ENCODE data around the gene SPATA33. TPM values are rescaled to one million over a fixed set of nuclear protein-coding genes. Genes with fewer than 3 reads are reported as not detected.
"Not testable (repeated sequence)": the region's sequence is repeated elsewhere in the genome, so short reads cannot be mapped to it uniquely, and the experiment has no call there.

Gene SPATA33
- total RNA-seq, 1 donor from 2014 or later: 8.5 TPM

GRCh38 chr16:89655062-89655643, 2.5 kb upstream of the SPATA33 start:
- ChIA-PET CTCF (no interaction called here), POLR2A (no interaction called here)
- intact Hi-C loops (cut with micrococcal nuclease): loop anchor here (5.0 kb wide), 1 partner anchor 162 kb away; the partner anchor contains the start of gene FANCA
- no peak for TF ChIP-seq CTCF (IDR thresholded peaks at IDR 0.05)
- Mint-ChIP-seq H3K27me3 (no peaks in the 10 kb centered on the region), H3K27ac (no peak overlapping the region), H3K4me3 (peak overlapping the region; percentile 85), H3K9me3 (no peaks in the 10 kb centered on the region), H3K4me1 (peaks cover 33% of the 10 kb centered on the region), H3K36me3 (ENCODE audit: low read depth) (peaks cover 15% of the 10 kb centered on the region)
- ATAC-seq (ENCODE audit: low read depth) (no peak), DNase-seq (no peak)

DNA sequence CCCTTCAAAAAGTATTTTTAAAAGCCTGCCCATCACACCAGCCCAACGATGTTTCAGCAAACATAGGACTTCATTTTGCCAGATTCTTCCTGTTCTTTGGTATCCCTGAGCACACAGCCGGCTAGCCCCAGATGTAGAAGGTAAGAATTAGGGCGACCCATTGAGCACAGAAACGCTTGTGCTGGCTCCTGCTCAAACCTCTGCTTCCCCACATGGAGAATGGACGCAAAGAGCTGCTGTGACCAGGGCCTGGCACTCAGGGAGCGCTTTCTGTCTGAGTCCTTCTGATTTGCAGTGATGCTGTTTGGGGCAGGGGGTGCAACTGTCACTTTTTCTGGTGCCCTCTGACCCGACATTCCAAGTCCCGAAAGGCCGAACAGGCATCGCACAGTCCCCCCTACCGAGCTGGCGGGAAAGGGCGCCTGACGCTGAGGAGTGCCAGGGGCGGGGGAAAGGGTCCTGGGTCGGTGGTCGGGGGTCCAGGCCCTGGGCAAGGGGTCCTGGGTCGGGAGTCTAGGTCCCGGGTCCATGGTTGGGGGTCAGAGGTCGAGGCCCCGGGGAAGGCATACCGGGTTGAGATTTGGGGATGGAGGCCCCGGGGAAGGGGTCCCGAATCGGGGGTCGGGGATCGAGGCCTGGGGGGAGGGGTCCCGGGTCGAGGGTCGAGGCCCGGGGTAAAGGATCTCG, 1.1 kb upstream of the SPATA33 start:
- H3K9me3 Mint-ChIP-seq: no peaks in the 10 kb centered on the region
- H3K4me3 Mint-ChIP-seq: peak overlapping the region; percentile 85
- no peak for ATAC-seq (ENCODE audit: low read depth)
- CTCF ChIA-PET: interaction anchor here (0.9 kb wide), 1 partner anchor 43 kb away, joined by 3 read pairs; no protein-coding TSS in a partner anchor
- peaks cover 33% of the 10 kb centered on the region for H3K4me1 Mint-ChIP-seq
- POLR2A ChIA-PET: interaction anchor here (0.5 to 1.5 kb wide), 9 partner anchors 21 to 409 kb away, joined by 3 to 14 read pairs (median 3); partner anchors contain the start of genes CDK10 and TCF25
- peaks cover 15% of the 10 kb centered on the region for H3K36me3 Mint-ChIP-seq (ENCODE audit: low read depth)
- peak overlapping the region; percentile 71 for H3K27ac Mint-ChIP-seq
- no peak for DNase-seq
- TF ChIP-seq CTCF (IDR thresholded peaks at IDR 0.05): no peak
- H3K27me3 Mint-ChIP-seq: no peaks in the 10 kb centered on the region
- intact Hi-C loops (cut with micrococcal nuclease): loop anchor here (1.0 to 5.0 kb wide), 4 partner anchors 45 to 218 kb away; partner anchors contain the start of genes FANCA, SPATA2L and SPIRE2

DNA sequence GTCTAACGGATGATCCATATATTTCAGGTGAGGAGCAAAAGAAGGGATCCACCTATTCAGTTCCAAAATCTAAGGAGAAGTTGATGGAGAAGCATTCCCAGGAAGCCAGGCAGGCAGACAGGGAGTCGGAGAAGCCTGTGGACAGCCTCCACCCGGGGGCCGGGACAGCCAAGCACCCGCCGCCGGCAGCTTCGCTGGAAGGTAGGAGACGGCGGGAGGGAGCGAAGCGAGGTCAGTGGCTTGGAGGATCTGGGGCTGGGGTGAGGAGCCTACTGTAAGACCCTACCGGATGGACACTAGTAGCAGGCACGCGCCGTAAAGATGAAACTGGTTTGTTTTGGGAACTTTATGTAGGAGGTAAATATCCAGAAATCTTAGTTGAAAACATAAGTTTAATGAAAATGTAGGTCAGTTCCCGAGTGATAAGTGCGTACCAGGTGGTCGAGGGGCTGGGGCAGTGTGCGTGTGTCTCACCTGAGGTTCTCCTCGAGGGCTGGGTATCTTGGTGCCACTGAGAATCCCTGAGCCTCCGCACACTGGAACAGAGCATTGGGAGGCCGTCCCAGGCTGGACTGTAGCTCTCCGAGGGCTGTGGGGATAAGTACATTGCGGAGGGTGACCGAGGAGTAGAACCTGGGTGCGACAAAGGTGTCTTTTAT, 714 bp downstream of the SPATA33 start:
- DNase-seq (no peak), ATAC-seq (ENCODE audit: low read depth) (no peak)
- intact Hi-C loops (cut with micrococcal nuclease): loop anchor here (1.0 to 5.0 kb wide), 2 partner anchors 28 to 159 kb away; partner anchors contain the start of genes CDK10 and FANCA
- Mint-ChIP-seq H3K27ac (peak overlapping the region; percentile 61), H3K27me3 (no peaks in the 10 kb centered on the region), H3K36me3 (ENCODE audit: low read depth) (peaks cover 17% of the 10 kb centered on the region), H3K4me1 (peaks cover 33% of the 10 kb centered on the region), H3K4me3 (peak overlapping the region; percentile 85), H3K9me3 (no peaks in the 10 kb centered on the region)
- CTCF ChIA-PET: interaction anchor here (1.3 kb wide), 1 partner anchor 28 kb away, joined by 3 read pairs; the partner anchor contains the start of gene CDK10
- TF ChIP-seq CTCF (IDR thresholded peaks at IDR 0.05): no peak
- POLR2A ChIA-PET: interaction anchor here (1.0 to 1.5 kb wide), 3 partner anchors 19 to 215 kb away, joined by 4 to 9 read pairs (median 4); partner anchors contain the start of gene TCF25

DNA sequence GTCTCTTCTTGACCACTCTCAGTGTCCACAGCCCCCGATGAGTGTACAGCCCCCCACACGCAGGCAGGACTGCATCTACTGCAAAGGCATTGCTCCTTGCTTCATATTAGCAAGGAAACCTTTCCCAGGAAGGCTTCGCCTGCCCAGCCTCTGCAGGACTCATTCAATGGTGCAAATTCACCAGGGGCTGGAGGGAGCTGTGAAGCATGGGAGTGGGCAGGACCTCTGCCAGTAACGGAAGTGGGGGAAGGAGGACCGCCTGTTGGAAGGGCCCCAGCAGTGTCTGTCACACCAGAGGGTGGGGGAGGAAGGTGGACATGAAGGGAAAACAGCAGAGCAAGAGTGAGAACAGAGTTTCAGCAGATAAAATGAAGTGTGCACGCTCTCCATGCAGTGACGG, 2.5 kb downstream of the SPATA33 start:
- ATAC-seq (ENCODE audit: low read depth): no peak
- peaks cover 16% of the 10 kb centered on the region for H3K36me3 Mint-ChIP-seq (ENCODE audit: low read depth)
- H3K27ac Mint-ChIP-seq: no peak overlapping the region
- intact Hi-C loops (cut with micrococcal nuclease): no loop called here
- TF ChIP-seq CTCF (IDR thresholded peaks at IDR 0.05): no peak
- DNase-seq: no peak
- peaks cover 23% of the 10 kb centered on the region for H3K4me1 Mint-ChIP-seq
- ChIA-PET CTCF (no interaction called here), POLR2A (no interaction called here)
- H3K27me3 Mint-ChIP-seq: no peaks in the 10 kb centered on the region
- no peaks in the 10 kb centered on the region for H3K9me3 Mint-ChIP-seq
- no peak overlapping the region for H3K4me3 Mint-ChIP-seq

GRCh38 chr16:89661215-89661614, 3.6 kb downstream of the SPATA33 start:
- Mint-ChIP-seq H3K36me3 (ENCODE audit: low read depth) (peaks cover 16% of the 10 kb centered on the region), H3K4me1 (peaks cover 16% of the 10 kb centered on the region), H3K27ac (no peak overlapping the region), H3K4me3 (no peak overlapping the region), H3K27me3 (no peaks in the 10 kb centered on the region), H3K9me3 (no peaks in the 10 kb centered on the region)
- intact Hi-C loops (cut with micrococcal nuclease): no loop called here
- ChIA-PET POLR2A (no interaction called here), CTCF (no interaction called here)
- no peak for TF ChIP-seq CTCF (IDR thresholded peaks at IDR 0.05)
- ATAC-seq (ENCODE audit: low read depth) (no peak), DNase-seq (no peak)

- H3K4me3 Mint-ChIP-seq; intact Hi-C loops (cut with micrococcal nuclease); ATAC-seq (ENCODE audit: low read depth); DNase-seq; CTCF ChIA-PET; H3K4me1 Mint-ChIP-seq; H3K27ac Mint-ChIP-seq; H3K9me3 Mint-ChIP-seq; H3K27me3 Mint-ChIP-seq: not testable (repeated sequence)
- H3K36me3 Mint-ChIP-seq (ENCODE audit: low read depth): peaks cover 16% of the 10 kb centered on the region
- POLR2A ChIA-PET: interaction anchor here (0.6 kb wide), 1 partner anchor 17 kb away, joined by 5 read pairs; no protein-coding TSS in a partner anchor
Observed at GRCh38 chr16:89664238-89664637, 6.6 kb downstream of the SPATA33 start.

DNA sequence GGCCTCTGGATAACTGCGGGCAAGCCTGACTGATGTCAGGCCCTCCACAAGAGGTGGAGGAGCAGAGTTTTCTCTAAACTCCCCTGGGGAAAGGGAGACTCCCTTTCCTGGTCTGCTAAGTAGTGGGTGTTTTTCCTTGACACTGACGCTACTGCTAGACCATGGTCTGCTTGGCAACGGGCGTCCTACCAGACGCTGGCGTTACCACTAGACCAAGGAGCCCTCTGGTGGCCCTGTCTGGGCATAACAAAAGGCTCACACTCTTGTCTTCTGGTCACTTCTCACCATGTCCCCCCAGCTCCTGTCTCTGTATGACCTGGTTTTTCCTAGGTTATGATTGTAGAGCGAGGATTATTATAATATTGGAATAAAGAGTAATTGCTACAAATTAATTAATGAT, 9.4 kb downstream of the SPATA33 start:
- H3K4me1 Mint-ChIP-seq; intact Hi-C loops (cut with micrococcal nuclease); H3K27me3 Mint-ChIP-seq; DNase-seq; H3K4me3 Mint-ChIP-seq; ATAC-seq (ENCODE audit: low read depth); H3K27ac Mint-ChIP-seq; H3K9me3 Mint-ChIP-seq; H3K36me3 Mint-ChIP-seq (ENCODE audit: low read depth); POLR2A ChIA-PET: not testable (repeated sequence)
- CTCF ChIA-PET: interaction anchor here (0.6 to 0.8 kb wide), 2 partner anchors 52 to 149 kb away, joined by 3 read pairs; no protein-coding TSS in a partner anchor

All from activated B cell treated with CpG ODN at 0.5 μM for 24 hours (primary cell).